Putamen (tissue), 1 donor: Measurements from ENCODE around the gene OTX2.

Source experiments
- DNase-seq: peaks from one replicate; pipeline ENCODE4 v3.0.0-alpha.2; 2016; ENCODE audit warnings: low spot score

OTX2 gene

GRCh38 chr14:56812364-56813141 lies 2.3 kb upstream of the OTX2 start:
- no peak for DNase-seq

- no peak for DNase-seq
Measured at GRCh38 chr14:56811593-56812363, 1.5 kb upstream of the OTX2 start.

- DNase-seq, result no peak
Measured at GRCh38 chr14:56810836-56811592, 735 bp upstream of the OTX2 start.

- no peak for DNase-seq
Measured at GRCh38 chr14:56809270-56810146, 771 bp downstream of the OTX2 start.

GRCh38 chr14:56808383-56809269 lies 1.7 kb downstream of the OTX2 start:
- DNase-seq, result no peak

- no peak for DNase-seq
Measured at GRCh38 chr14:56808110-56808382, 2.2 kb downstream of the OTX2 start.

GRCh38 chr14:56807386-56808109 lies 2.7 kb downstream of the OTX2 start:
- DNase-seq, result no peak

- DNase-seq, result no peak
Measured at GRCh38 chr14:56806760-56807159, 3.5 kb downstream of the OTX2 start.

GRCh38 chr14:56805992-56806727 lies 4.1 kb downstream of the OTX2 start:
- no peak for DNase-seq

GRCh38 chr14:56805201-56805991 lies 4.9 kb downstream of the OTX2 start:
- DNase-seq, result no peak

- DNase-seq, result no peak
Measured at GRCh38 chr14:56803816-56804535, 6.3 kb downstream of the OTX2 start.

GRCh38 chr14:56801920-56802319 lies 8.4 kb downstream of the OTX2 start:
- DNase-seq, result no peak

- no peak for DNase-seq
Measured at GRCh38 chr14:56799343-56799645, 11.0 kb downstream of the OTX2 start.

- no peak for DNase-seq
Measured at GRCh38 chr14:56798447-56799342, 11.6 kb downstream of the OTX2 start.

- no peak for DNase-seq
Measured at GRCh38 chr14:56797569-56798446, 12.5 kb downstream of the OTX2 start.

GRCh38 chr14:56797003-56797568 lies 13.2 kb downstream of the OTX2 start:
- no peak for DNase-seq
